ENCODE results near the gene TNS3. TPM values are rescaled to one million over a fixed set of nuclear protein-coding genes. Genes with fewer than 3 reads are reported as not detected.

TNS3 gene
- total and polyA plus RNA-seq, 2 of the 13 experiments (the other 11 are each of a cell fraction or from before 2014, with no cell fraction given) = 52.9 to 55.7 TPM

GRCh38 chr7:47622946-47623640, 41.2 kb upstream of the TNS3 start (continued):
- TF ChIP-seq, protein P1, sequence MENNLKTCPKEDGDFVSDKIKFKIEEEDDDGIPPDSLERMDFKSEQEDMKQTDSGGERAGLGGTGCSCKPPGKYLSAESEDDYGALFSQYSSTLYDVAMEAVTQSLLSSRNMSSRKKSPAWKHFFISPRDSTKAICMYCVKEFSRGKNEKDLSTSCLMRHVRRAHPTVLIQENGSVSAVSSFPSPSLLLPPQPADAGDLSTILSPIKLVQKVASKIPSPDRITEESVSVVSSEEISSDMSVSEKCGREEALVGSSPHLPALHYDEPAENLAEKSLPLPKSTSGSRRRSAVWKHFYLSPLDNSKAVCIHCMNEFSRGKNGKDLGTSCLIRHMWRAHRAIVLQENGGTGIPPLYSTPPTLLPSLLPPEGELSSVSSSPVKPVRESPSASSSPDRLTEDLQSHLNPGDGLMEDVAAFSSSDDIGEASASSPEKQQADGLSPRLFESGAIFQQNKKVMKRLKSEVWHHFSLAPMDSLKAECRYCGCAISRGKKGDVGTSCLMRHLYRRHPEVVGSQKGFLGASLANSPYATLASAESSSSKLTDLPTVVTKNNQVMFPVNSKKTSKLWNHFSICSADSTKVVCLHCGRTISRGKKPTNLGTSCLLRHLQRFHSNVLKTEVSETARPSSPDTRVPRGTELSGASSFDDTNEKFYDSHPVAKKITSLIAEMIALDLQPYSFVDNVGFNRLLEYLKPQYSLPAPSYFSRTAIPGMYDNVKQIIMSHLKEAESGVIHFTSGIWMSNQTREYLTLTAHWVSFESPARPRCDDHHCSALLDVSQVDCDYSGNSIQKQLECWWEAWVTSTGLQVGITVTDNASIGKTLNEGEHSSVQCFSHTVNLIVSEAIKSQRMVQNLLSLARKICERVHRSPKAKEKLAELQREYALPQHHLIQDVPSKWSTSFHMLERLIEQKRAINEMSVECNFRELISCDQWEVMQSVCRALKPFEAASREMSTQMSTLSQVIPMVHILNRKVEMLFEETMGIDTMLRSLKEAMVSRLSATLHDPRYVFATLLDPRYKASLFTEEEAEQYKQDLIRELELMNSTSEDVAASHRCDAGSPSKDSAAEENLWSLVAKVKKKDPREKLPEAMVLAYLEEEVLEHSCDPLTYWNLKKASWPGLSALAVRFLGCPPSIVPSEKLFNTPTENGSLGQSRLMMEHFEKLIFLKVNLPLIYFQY (CRISPR knock-in tag; IDR thresholded peaks at IDR 0.05; ENCODE audit: borderline replicate concordance) = no peak; the same call in 1 of the 2 replicates
- TF ChIP-seq FOXJ3 (CRISPR knock-in tag; IDR thresholded peaks at IDR 0.05; ENCODE audit: borderline replicate concordance) (peak; percentile 87; the same call in 1 of the 2 replicates), ZNF224 (CRISPR knock-in tag; IDR thresholded peaks at IDR 0.05) (peak; percentile 61; the same call in 1 of the 2 replicates), TBX2 (CRISPR knock-in tag; IDR thresholded peaks at IDR 0.05; ENCODE audit: borderline replicate concordance) (peak; percentile 71; the same call in 1 of the 2 replicates), ZNF615 (CRISPR knock-in tag; IDR thresholded peaks at IDR 0.05; ENCODE audit: borderline replicate concordance) (no peak), DRAP1 (CRISPR knock-in tag; IDR thresholded peaks at IDR 0.05) (peak; percentile 38; the same call in 1 of the 2 replicates), ZBTB40 (IDR thresholded peaks at IDR 0.05) (no peak), ZBTB40 (CRISPR knock-in tag; IDR thresholded peaks at IDR 0.05) (peak; percentile 56; the same call in 1 of the 2 replicates), GTF2F1 (IDR thresholded peaks at IDR 0.05; ENCODE audit: low read length) (no peak), ZNF781 (CRISPR knock-in tag; IDR thresholded peaks at IDR 0.05; ENCODE audit: borderline replicate concordance, not compliant biosample characterization) (no peak)

Measured in HepG2 (cell line).